GM23338 (cell line): ENCODE results near the gene TAF8. TPM values are rescaled to one million over a fixed set of nuclear protein-coding genes. Genes with fewer than 3 reads are reported as not detected.

Experiments used
- ATAC-seq: fragments of 200-7000 bp; cut with Tn5 transposase; 3 replicates; pipeline ENCODE4 v1.9.1; 2020
- DNase-seq: peaks from one replicate; pipeline ENCODE4 v3.0.0-alpha.2; 2015; ENCODE audit warnings: low spot score
- H2AFZ ChIP-seq: fragments of 200-600 bp; sonication (generic); 2 replicates; pipeline ENCODE4 v1.8.0; 2016; ENCODE audit warnings: antibody characterized with exemption, mild to moderate bottlenecking, moderate library complexity
- H3F3A ChIP-seq: fragments of 200-600 bp; sonication (generic); replicated peaks from 2 replicates; pipeline ENCODE4 v1.8.0; 2017; ENCODE audit warnings: antibody characterized with exemption, mixed run types, low read depth
- H3K27ac ChIP-seq: fragments of 200-600 bp; sonication (generic); 2 replicates; pipeline ENCODE4 v1.6.1; 2016; ENCODE audit warnings: low read depth
- H3K27me3 ChIP-seq: fragments of 200-600 bp; sonication (generic); 2 replicates; pipeline ENCODE4 v1.8.0; 2016; ENCODE audit warnings: mild to moderate bottlenecking, mixed run types, moderate library complexity; ENCODE audit not compliant: insufficient read depth
- H3K36me3 ChIP-seq: fragments of 200-600 bp; sonication (generic); 2 replicates; pipeline ENCODE4 v1.8.0; 2016; ENCODE audit warnings: mild to moderate bottlenecking; ENCODE audit not compliant: insufficient read depth
- H3K4me1 ChIP-seq: fragments of 200-600 bp; sonication (generic); 2 replicates; pipeline ENCODE4 v1.8.0; 2016; ENCODE audit warnings: mild to moderate bottlenecking, moderate library complexity; ENCODE audit not compliant: insufficient read depth
- H3K4me2 ChIP-seq: fragments of 200-600 bp; sonication (generic); 2 replicates; pipeline ENCODE4 v1.7.1; 2017; ENCODE audit warnings: mixed run types
- H3K4me3 ChIP-seq: fragments of 200-600 bp; sonication (generic); 2 replicates; pipeline ENCODE4 v1.6.1; 2016; ENCODE audit warnings: mixed run types
- H3K79me2 ChIP-seq: fragments of 200-600 bp; sonication (generic); replicated peaks from 2 replicates; pipeline ENCODE4 v1.8.0; 2017; ENCODE audit warnings: mild to moderate bottlenecking; ENCODE audit not compliant: insufficient read depth
- H3K9me2 ChIP-seq: fragments of 200-600 bp; sonication (generic); 2 replicates; pipeline ENCODE4 v1.8.0; 2017; ENCODE audit not compliant: insufficient read depth
- H4K20me1 ChIP-seq: fragments of 200-600 bp; sonication (generic); replicated peaks from 2 replicates; pipeline ENCODE4 v1.8.0; 2017; ENCODE audit warnings: mild to moderate bottlenecking; ENCODE audit not compliant: insufficient read depth
- H3K27ac Mint-ChIP-seq: 2 replicates; pipeline ENCODE4 v1.8.0; 2020; ENCODE audit warnings: inconsistent platforms, mild to moderate bottlenecking, moderate library complexity, mixed read lengths
- H3K27me3 Mint-ChIP-seq: 3 replicates; pipeline ENCODE4 v1.8.0; 2022; ENCODE audit warnings: low read depth, mild to moderate bottlenecking, moderate library complexity, mixed read lengths, inconsistent platforms; ENCODE audit not compliant: insufficient read depth, poor library complexity
- H3K36me3 Mint-ChIP-seq: 3 replicates; pipeline ENCODE4 v1.8.0; 2021; ENCODE audit warnings: low read depth, mild to moderate bottlenecking, inconsistent platforms, moderate library complexity, mixed read lengths
- H3K4me1 Mint-ChIP-seq: 3 replicates; pipeline ENCODE4 v1.8.0; 2020; ENCODE audit warnings: mild to moderate bottlenecking, inconsistent platforms, mixed read lengths
- H3K4me3 Mint-ChIP-seq: 3 replicates; pipeline ENCODE4 v1.8.0; 2021; ENCODE audit warnings: moderate library complexity, mild to moderate bottlenecking, inconsistent platforms, mixed read lengths
- H3K9me3 Mint-ChIP-seq: 3 replicates; pipeline ENCODE4 v1.8.0; 2020; ENCODE audit warnings: moderate library complexity, mild to moderate bottlenecking, inconsistent platforms, mixed read lengths
- EZH2 ChIP-seq: fragments of 200-600 bp; sonication (generic); IDR thresholded peaks from one replicate; pipeline ENCODE4 v1.8.0; 2017; ENCODE audit warnings: antibody characterized with exemption, mild to moderate bottlenecking, low read depth; ENCODE audit not compliant: unreplicated experiment
- JUNB ChIP-seq: IDR thresholded peaks from one replicate; pipeline ENCODE4 v1.6.1; 2016; ENCODE audit warnings: antibody characterized with exemption; ENCODE audit not compliant: unreplicated experiment
- NANOG ChIP-seq: IDR thresholded peaks from 2 replicates; pipeline ENCODE4 v1.6.1; 2016; ENCODE audit warnings: antibody characterized with exemption, borderline replicate concordance
- STAT1 ChIP-seq: IDR thresholded peaks from one replicate; pipeline ENCODE4 v1.6.1; 2016; ENCODE audit warnings: antibody characterized with exemption; ENCODE audit not compliant: unreplicated experiment
- ZNF114 ChIP-seq: fragments of 250-450 bp; sonication (Bioruptor Pico); IDR thresholded peaks from 2 replicates; pipeline ENCODE4 v1.5.0; 2020; ENCODE audit warnings: mild to moderate bottlenecking, moderate library complexity
- ZNF331 ChIP-seq: fragments of 250-450 bp; sonication (Bioruptor Pico); IDR thresholded peaks from 2 replicates; pipeline ENCODE4 v1.5.0; 2020; ENCODE audit warnings: low read depth, mild to moderate bottlenecking, moderate library complexity
- polyA plus RNA-seq: library from polyadenylated mRNA; unstranded; fragments of >200 nt; fragmentation: Nextera tagmentation; extraction: Ambion mirVana; gene quantifications from 2 replicates; pipeline ENCODE4 v1.2.1, GENCODE V29; 2016
- total RNA-seq: library from RNA; depleted of rRNA; stranded (reverse); fragments of >200 nt; shearing (Covaris generic); gene quantifications from 2 replicates; pipeline ENCODE4 v1.2.3, GENCODE V29; 2014
- TF ChIP-seq, protein P1 (sequence below): IDR thresholded peaks from 2 replicates; pipeline ENCODE4 v1.6.1; 2016; ENCODE audit warnings: antibody characterized with exemption
- TF ChIP-seq, protein P2 (sequence below), 2 experiments: fragments of 200-600 bp in 1 of 2; sonication (generic) in 1 of 2; conservative IDR thresholded peaks; 2 replicates each; pipeline versions ENCODE4 v1.5.1 to v1.6.1; 2016 to 2017; ENCODE audit warnings: antibody characterized with exemption in 2 of 2, low read depth in 2 of 2, mild to moderate bottlenecking in 2 of 2, moderate library complexity in 1 of 2

TAF8 gene
- total and polyA plus RNA-seq, 2 experiments from 2014 or later: 18.7 to 30.6 TPM

DNA sequence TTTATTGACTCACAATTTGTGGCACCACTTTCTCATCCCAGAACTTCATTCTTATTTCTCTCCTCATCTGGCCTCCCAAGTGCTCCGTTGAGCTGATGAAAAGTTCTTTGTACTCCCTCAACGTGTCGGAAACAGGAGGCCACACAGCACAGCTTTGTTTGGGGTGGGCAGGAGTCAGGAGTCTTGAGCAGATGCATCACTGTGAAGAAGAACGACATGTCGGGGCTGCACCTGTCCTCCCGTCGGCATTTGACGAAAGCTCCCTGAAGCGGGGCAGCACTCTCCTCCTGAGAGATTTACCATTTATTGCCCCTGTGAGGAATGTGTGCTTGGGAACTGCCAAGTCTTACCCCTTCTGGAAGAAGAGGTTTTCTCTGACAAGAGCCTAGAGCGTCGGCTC, 28.1 kb downstream of the TAF8 start:
- no peak overlapping the region for H3K4me3 Mint-ChIP-seq
- H2AFZ ChIP-seq: no peak overlapping the region
- no peaks in the 10 kb centered on the region for H3K27me3 Mint-ChIP-seq
- no peaks in the 10 kb centered on the region for H3K4me1 Mint-ChIP-seq
- H3K27ac ChIP-seq: no peak overlapping the region
- no peak overlapping the region for H3K27ac Mint-ChIP-seq
- peaks cover 15% of the 10 kb centered on the region for H3K36me3 ChIP-seq
- H3K4me1 ChIP-seq: no peaks in the 10 kb centered on the region
- no peaks in the 10 kb centered on the region for H3K9me2 ChIP-seq
- H3K36me3 Mint-ChIP-seq: peaks cover 30% of the 10 kb centered on the region
- no peaks in the 10 kb centered on the region for H3K27me3 ChIP-seq
- ATAC-seq: no peak
- TF ChIP-seq, protein P1, sequence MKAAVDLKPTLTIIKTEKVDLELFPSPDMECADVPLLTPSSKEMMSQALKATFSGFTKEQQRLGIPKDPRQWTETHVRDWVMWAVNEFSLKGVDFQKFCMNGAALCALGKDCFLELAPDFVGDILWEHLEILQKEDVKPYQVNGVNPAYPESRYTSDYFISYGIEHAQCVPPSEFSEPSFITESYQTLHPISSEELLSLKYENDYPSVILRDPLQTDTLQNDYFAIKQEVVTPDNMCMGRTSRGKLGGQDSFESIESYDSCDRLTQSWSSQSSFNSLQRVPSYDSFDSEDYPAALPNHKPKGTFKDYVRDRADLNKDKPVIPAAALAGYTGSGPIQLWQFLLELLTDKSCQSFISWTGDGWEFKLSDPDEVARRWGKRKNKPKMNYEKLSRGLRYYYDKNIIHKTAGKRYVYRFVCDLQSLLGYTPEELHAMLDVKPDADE: no peak
- TF ChIP-seq STAT1 (no peak), JUNB (no peak), NANOG (no peak), ZNF114 (CRISPR knock-in tag) (no peak), ZNF331 (CRISPR knock-in tag) (no peak), EZH2 (no peak)
- TF ChIP-seq, protein P2, sequence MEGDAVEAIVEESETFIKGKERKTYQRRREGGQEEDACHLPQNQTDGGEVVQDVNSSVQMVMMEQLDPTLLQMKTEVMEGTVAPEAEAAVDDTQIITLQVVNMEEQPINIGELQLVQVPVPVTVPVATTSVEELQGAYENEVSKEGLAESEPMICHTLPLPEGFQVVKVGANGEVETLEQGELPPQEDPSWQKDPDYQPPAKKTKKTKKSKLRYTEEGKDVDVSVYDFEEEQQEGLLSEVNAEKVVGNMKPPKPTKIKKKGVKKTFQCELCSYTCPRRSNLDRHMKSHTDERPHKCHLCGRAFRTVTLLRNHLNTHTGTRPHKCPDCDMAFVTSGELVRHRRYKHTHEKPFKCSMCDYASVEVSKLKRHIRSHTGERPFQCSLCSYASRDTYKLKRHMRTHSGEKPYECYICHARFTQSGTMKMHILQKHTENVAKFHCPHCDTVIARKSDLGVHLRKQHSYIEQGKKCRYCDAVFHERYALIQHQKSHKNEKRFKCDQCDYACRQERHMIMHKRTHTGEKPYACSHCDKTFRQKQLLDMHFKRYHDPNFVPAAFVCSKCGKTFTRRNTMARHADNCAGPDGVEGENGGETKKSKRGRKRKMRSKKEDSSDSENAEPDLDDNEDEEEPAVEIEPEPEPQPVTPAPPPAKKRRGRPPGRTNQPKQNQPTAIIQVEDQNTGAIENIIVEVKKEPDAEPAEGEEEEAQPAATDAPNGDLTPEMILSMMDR (conservative IDR thresholded peaks at IDR 0.05; ENCODE audit: low read depth in 2 of 2): no peak
- H3K4me2 ChIP-seq: no peak overlapping the region
- no peak for DNase-seq
- H4K20me1 ChIP-seq: no peaks in the 10 kb centered on the region; the same call in 1 of the 2 replicates
- peaks cover 5% of the 10 kb centered on the region; the same call in 1 of the 2 replicates for H3F3A ChIP-seq
- no peak overlapping the region for H3K4me3 ChIP-seq
- no peaks in the 10 kb centered on the region for H3K79me2 ChIP-seq
- no peaks in the 10 kb centered on the region for H3K9me3 Mint-ChIP-seq

DNA sequence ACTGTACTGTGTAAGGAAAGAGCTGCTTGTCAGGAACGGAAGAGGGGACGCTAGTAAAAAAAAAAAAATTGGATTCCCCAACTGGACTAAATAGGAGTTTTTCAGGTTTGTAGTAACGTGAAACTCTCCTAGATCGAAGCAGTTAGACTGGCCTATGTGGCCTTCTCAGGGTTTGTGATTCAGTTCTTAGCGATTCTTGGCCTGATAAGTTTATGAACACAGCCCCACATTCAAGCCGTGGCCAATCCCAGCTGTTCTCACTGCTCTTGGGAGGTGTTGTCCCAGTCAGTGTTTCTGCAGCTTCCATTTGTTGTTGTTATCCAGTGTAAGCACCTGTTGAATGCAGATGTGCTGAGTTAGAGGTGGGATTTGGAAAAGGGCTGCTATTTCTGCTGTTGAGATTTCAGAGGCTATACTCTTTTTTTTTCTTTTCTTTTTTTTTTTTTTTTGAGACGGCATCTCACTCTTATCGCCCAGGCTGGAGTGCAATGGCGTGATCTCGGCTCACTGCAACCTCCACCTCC, 29.7 kb downstream of the TAF8 start:
- H3K4me1 Mint-ChIP-seq: no peaks in the 10 kb centered on the region

More for the DNA sequence above, 29.7 kb downstream of the TAF8 start:
- H3K27me3 Mint-ChIP-seq: no peaks in the 10 kb centered on the region
- no peak overlapping the region for H3K27ac Mint-ChIP-seq
- H3K36me3 Mint-ChIP-seq: peaks cover 22% of the 10 kb centered on the region
- no peak overlapping the region for H3K4me3 Mint-ChIP-seq
- H3K9me3 Mint-ChIP-seq: no peaks in the 10 kb centered on the region
- H2AFZ ChIP-seq: no peak overlapping the region
- no peak overlapping the region for H3K27ac ChIP-seq
- ATAC-seq (no peak), DNase-seq (no peak)
- H3K4me1 ChIP-seq: no peaks in the 10 kb centered on the region
- no peaks in the 10 kb centered on the region for H3K9me2 ChIP-seq
- TF ChIP-seq NANOG: no peak
- no peak for TF ChIP-seq STAT1
- H3K4me3 ChIP-seq: no peak overlapping the region
- H3K36me3 ChIP-seq: peaks cover 15% of the 10 kb centered on the region
- no peak overlapping the region for H3K4me2 ChIP-seq
- H3K79me2 ChIP-seq: no peaks in the 10 kb centered on the region
- H3F3A ChIP-seq: peaks cover 5% of the 10 kb centered on the region; the same call in 1 of the 2 replicates
- no peaks in the 10 kb centered on the region; the same call in 1 of the 2 replicates for H4K20me1 ChIP-seq
- no peaks in the 10 kb centered on the region for H3K27me3 ChIP-seq
